Astrocyte (in vitro differentiated cells and primary cell): ENCODE measurements around the gene MAP3K6. TPM values are rescaled to one million over a fixed set of nuclear protein-coding genes. Genes with fewer than 3 reads are reported as not detected.
A peak's percentile ranks its signal among the peaks of the same experiment; 100 is the strongest.

Experiments used
- DNase-seq: peaks from one replicate; pipeline ENCODE4 v3.0.0-alpha.2; 2010; ENCODE audit warnings: low read depth
- FAIRE-seq: peaks from 2 replicates; lab custom pipeline; 2011; peaks lifted over from hg19 to GRCh38; lab: Jason Lieb, UNC
- H2AFZ ChIP-seq: 2 replicates; pipeline ENCODE4 v1.6.0; 2012; ENCODE audit warnings: low read depth, low read length, inconsistent platforms
- H3K27ac ChIP-seq: 2 replicates; pipeline ENCODE4 v1.5.1; 2011; ENCODE audit warnings: low read depth, low read length, inconsistent platforms
- H3K27me3 ChIP-seq: 2 replicates; pipeline ENCODE4 v1.6.0; 2011; ENCODE audit warnings: low read length, inconsistent platforms; ENCODE audit not compliant: insufficient read depth
- H3K36me3 ChIP-seq: 2 replicates; pipeline ENCODE4 v1.5.1; 2011; ENCODE audit warnings: low read length, inconsistent platforms; ENCODE audit not compliant: insufficient read depth
- H3K4me1 ChIP-seq: 2 replicates; pipeline ENCODE4 v1.5.1; 2011; ENCODE audit warnings: low read length, inconsistent platforms; ENCODE audit not compliant: insufficient read depth
- H3K4me2 ChIP-seq: 2 replicates; pipeline ENCODE4 v1.6.0; 2012; ENCODE audit warnings: low read length, inconsistent platforms
- H3K4me3 ChIP-seq: 2 replicates; pipeline ENCODE4 v1.5.1; 2011; ENCODE audit warnings: low read depth, mild to moderate bottlenecking, low read length, inconsistent platforms; ENCODE audit not compliant: insufficient read depth
- H3K79me2 ChIP-seq: 2 replicates; pipeline ENCODE4 v1.6.0; 2012; ENCODE audit warnings: mild to moderate bottlenecking, low read length, inconsistent platforms; ENCODE audit not compliant: insufficient read depth
- H3K9ac ChIP-seq: 2 replicates; pipeline ENCODE4 v1.6.0; 2012; ENCODE audit warnings: mild to moderate bottlenecking, low read length, inconsistent platforms
- H3K9me3 ChIP-seq: 2 replicates; pipeline ENCODE4 v1.5.1; 2012; ENCODE audit warnings: low read depth, mild to moderate bottlenecking, low read length, inconsistent platforms; ENCODE audit not compliant: insufficient read depth
- H4K20me1 ChIP-seq: 2 replicates; pipeline ENCODE4 v1.6.0; 2012; ENCODE audit warnings: low read length, inconsistent platforms; ENCODE audit not compliant: insufficient read depth
- H3K27ac Mint-ChIP-seq: one replicate; pipeline ENCODE4 v1.8.0; 2021; ENCODE audit warnings: mild to moderate bottlenecking, mixed read lengths; ENCODE audit not compliant: unreplicated experiment
- H3K27me3 Mint-ChIP-seq: one replicate; pipeline ENCODE4 v1.8.0; 2021; ENCODE audit warnings: low read depth, mixed read lengths; ENCODE audit not compliant: unreplicated experiment
- H3K36me3 Mint-ChIP-seq: one replicate; pipeline ENCODE4 v1.8.0; 2021; ENCODE audit warnings: low read depth, mixed read lengths; ENCODE audit not compliant: unreplicated experiment
- H3K4me1 Mint-ChIP-seq: one replicate; pipeline ENCODE4 v1.8.0; 2021; ENCODE audit warnings: low read depth, mixed read lengths; ENCODE audit not compliant: unreplicated experiment
- H3K4me3 Mint-ChIP-seq: one replicate; pipeline ENCODE4 v1.8.0; 2021; ENCODE audit warnings: mild to moderate bottlenecking, moderate library complexity, mixed read lengths; ENCODE audit not compliant: unreplicated experiment
- H3K9me3 Mint-ChIP-seq: one replicate; pipeline ENCODE4 v1.8.0; 2021; ENCODE audit warnings: mild to moderate bottlenecking, mixed read lengths; ENCODE audit not compliant: unreplicated experiment
- EZH2 ChIP-seq: IDR thresholded peaks from 2 replicates; pipeline ENCODE4 v1.6.1; 2012; ENCODE audit warnings: mild to moderate bottlenecking, low read length, inconsistent platforms; ENCODE audit not compliant: insufficient read depth
- total RNA-seq: library from RNA; stranded (reverse); gene quantifications from 2 replicates; pipeline ENCODE4 v1.2.1, GENCODE V29; 2021
- TF ChIP-seq, protein P1 (sequence below): IDR thresholded peaks from 2 replicates; pipeline ENCODE4 v1.5.1; 2011; ENCODE audit warnings: low read depth, mild to moderate bottlenecking, inconsistent platforms, low read length, moderate library complexity; ENCODE audit not compliant: insufficient read depth

MAP3K6 gene
- total RNA-seq, 1 donor from 2014 or later = 16.8 TPM

GRCh38 chr1:27360159-27361043, 6.4 kb downstream of the MAP3K6 start:
- no peaks in the 10 kb centered on the region for H3K9me3 ChIP-seq
- H3K27me3 ChIP-seq = no peaks in the 10 kb centered on the region
- H4K20me1 ChIP-seq = no peaks in the 10 kb centered on the region
- H3K4me1 Mint-ChIP-seq = peaks cover 2% of the 10 kb centered on the region
- H2AFZ ChIP-seq = peak overlapping the region; percentile 60
- no peak overlapping the region for H3K27ac Mint-ChIP-seq
- no peaks in the 10 kb centered on the region for H3K9me3 Mint-ChIP-seq
- no peak overlapping the region for H3K4me3 ChIP-seq
- no peaks in the 10 kb centered on the region for H3K79me2 ChIP-seq
- H3K36me3 Mint-ChIP-seq = peaks cover 37% of the 10 kb centered on the region
- no peak for TF ChIP-seq EZH2
- TF ChIP-seq, protein P1, sequence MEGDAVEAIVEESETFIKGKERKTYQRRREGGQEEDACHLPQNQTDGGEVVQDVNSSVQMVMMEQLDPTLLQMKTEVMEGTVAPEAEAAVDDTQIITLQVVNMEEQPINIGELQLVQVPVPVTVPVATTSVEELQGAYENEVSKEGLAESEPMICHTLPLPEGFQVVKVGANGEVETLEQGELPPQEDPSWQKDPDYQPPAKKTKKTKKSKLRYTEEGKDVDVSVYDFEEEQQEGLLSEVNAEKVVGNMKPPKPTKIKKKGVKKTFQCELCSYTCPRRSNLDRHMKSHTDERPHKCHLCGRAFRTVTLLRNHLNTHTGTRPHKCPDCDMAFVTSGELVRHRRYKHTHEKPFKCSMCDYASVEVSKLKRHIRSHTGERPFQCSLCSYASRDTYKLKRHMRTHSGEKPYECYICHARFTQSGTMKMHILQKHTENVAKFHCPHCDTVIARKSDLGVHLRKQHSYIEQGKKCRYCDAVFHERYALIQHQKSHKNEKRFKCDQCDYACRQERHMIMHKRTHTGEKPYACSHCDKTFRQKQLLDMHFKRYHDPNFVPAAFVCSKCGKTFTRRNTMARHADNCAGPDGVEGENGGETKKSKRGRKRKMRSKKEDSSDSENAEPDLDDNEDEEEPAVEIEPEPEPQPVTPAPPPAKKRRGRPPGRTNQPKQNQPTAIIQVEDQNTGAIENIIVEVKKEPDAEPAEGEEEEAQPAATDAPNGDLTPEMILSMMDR = no peak
- no peak overlapping the region for H3K27ac ChIP-seq
- no peak overlapping the region for H3K9ac ChIP-seq
- H3K4me3 Mint-ChIP-seq = no peak overlapping the region
- H3K4me1 ChIP-seq = peaks cover 7% of the 10 kb centered on the region
- FAIRE-seq (no peak), DNase-seq (no peak)
- peaks cover 33% of the 10 kb centered on the region for H3K27me3 Mint-ChIP-seq
- H3K4me2 ChIP-seq = peak overlapping the region; percentile 71
- peaks cover 3% of the 10 kb centered on the region for H3K36me3 ChIP-seq

DNA sequence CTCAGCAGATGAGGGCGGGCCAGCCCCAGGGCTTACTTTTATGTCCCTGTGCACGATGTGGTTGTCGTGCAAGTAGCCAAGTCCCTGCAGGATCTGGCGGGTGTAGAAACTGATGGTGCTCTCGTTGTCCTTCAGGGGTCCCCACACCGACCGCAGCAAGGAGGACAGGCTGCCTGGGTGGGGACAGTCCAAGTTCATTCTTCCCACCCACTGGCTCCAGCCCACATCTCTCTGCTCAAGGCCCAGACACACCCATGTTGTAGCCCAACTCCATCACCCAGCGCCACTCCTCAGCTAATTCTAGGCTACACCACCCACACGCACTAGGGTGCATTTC, 7.0 kb downstream of the MAP3K6 start:
- peaks cover 37% of the 10 kb centered on the region for H3K36me3 Mint-ChIP-seq
- no peak overlapping the region for H3K27ac Mint-ChIP-seq

More for the DNA sequence above, 7.0 kb downstream of the MAP3K6 start:
- peak overlapping the region; percentile 50 for H3K4me3 Mint-ChIP-seq
- no peaks in the 10 kb centered on the region for H3K9me3 Mint-ChIP-seq
- Histone ChIP-seq H3K4me1 (peaks cover under 1% of the 10 kb centered on the region), H3K9me3 (no peaks in the 10 kb centered on the region), H3K9ac (no peak overlapping the region), H3K27ac (no peak overlapping the region), H3K27me3 (no peaks in the 10 kb centered on the region), H3K4me3 (no peak overlapping the region), H2AFZ (no peak overlapping the region), H3K36me3 (peaks cover 3% of the 10 kb centered on the region), H3K79me2 (no peaks in the 10 kb centered on the region), H3K4me2 (peak overlapping the region; percentile 71), H4K20me1 (no peaks in the 10 kb centered on the region)
- DNase-seq (no peak), FAIRE-seq (no peak)
- no peak for TF ChIP-seq EZH2
- TF ChIP-seq, protein P1 = no peak
- peaks cover 33% of the 10 kb centered on the region for H3K27me3 Mint-ChIP-seq
- H3K4me1 Mint-ChIP-seq = no peaks in the 10 kb centered on the region
